NK-92 treated with Interleukin-12 subunit alpha and Interleukin-12 subunit beta, amount 100 ng/mL, for 24 hours (cell line): ENCODE measurements around the gene PTCRA.
"Not testable (repeated sequence)": the region's sequence is repeated elsewhere in the genome, so short reads cannot be mapped to it uniquely, and the experiment has no call there.

ENCODE experiments used
- DNase-seq: peaks from one replicate; lab custom pipeline; 2025; lab: John Stamatoyannopoulos, UW

Gene PTCRA

DNA sequence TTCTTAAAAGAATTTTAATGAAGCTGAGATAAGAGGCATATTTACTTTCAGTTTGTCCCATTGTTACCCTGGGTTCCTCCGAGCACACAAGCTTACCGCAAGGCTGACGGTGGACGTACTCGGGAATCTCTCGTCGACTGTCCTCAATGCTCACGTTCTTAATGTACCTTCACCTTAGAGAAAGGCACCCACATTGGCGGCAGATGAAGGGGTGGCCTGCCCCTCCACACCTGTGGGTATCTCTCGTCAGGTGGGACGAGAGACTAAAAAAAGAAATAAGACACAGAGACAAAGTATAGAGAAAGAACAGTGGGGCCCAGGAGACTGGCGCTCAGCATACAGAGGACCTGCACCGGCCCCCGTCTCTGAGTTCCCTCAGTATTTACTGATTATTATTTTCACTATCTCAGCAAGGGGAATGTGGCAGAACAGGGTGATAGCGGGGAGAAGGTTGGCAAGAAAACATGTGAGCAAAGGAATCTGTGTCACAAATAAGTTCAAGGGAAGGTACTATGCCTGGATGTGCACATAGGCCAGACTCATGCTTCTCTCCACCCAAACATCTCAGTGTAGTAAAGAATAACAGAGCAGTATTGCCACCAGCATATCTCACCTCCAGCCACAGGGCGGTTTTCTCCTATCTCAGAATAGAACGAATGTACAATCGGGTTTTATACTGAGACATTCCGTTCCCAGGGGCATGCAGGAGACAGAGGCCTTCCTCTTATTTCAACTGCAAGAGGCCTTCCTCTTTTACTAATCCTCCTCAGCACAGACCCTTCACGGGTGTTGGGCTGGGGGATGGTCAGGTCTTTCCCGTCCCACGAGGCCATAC lies 13.2 kb upstream of the PTCRA start:
- not testable (repeated sequence) for DNase-seq

DNA sequence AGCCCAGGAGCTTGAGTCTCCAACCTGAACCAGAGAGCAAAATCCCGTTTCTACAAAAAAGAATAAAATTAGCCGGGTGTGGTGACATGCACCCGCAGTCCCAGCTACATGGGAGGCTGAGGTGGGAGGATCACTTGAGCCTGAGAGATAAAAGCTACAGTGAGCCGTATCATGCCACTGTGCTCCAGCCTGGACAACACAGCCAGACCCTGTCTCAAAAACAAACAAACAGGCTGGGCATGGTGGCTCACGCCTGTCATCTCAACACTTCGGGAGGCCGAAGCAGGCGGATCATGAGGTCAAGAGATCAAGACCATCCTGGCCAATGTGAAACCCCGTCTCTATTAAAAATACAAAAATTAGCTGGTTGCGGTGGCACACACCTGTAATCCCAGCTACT lies 11.4 kb upstream of the PTCRA start:
- no peak for DNase-seq

DNA sequence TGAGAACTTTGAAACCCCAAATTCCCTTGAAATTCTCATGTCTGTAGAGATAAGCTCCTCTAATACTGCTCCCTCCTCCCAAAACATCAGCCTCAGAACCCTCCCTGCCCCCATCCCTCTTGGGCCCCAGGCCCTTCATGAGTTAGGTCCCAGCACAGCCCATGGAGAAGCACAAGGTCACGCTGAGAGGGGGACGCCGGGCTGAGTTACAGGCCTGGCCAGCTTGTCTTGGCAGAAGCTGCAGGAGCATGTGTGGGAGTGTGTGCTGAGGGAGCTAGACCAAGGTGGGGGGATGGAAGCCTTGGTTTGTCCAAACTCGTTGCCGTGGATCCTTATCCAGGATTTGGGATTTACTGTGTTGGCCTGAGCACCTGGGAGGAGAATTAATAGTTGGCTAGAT lies 8.5 kb upstream of the PTCRA start:
- DNase-seq, result no peak

DNA sequence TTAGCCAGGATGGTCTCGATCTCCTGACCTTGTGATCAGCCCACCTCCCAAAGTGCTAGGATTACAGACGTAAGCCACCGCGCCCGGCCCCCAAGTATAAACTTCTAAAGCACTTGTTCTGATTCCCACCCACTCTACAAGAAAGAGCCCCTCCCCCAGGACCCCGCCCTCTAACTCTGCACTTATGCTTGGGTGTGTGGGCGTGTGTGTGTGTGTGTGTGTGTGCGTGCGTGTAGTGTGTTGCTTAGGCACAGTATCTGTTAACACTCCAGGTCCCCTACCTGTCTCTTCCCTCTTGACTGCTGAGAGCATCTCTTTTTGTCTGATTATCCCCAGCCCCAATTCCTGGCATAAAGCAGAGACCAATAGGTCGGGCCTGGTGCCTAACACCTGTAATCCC lies 6.0 kb upstream of the PTCRA start:
- DNase-seq, result no peak

DNA sequence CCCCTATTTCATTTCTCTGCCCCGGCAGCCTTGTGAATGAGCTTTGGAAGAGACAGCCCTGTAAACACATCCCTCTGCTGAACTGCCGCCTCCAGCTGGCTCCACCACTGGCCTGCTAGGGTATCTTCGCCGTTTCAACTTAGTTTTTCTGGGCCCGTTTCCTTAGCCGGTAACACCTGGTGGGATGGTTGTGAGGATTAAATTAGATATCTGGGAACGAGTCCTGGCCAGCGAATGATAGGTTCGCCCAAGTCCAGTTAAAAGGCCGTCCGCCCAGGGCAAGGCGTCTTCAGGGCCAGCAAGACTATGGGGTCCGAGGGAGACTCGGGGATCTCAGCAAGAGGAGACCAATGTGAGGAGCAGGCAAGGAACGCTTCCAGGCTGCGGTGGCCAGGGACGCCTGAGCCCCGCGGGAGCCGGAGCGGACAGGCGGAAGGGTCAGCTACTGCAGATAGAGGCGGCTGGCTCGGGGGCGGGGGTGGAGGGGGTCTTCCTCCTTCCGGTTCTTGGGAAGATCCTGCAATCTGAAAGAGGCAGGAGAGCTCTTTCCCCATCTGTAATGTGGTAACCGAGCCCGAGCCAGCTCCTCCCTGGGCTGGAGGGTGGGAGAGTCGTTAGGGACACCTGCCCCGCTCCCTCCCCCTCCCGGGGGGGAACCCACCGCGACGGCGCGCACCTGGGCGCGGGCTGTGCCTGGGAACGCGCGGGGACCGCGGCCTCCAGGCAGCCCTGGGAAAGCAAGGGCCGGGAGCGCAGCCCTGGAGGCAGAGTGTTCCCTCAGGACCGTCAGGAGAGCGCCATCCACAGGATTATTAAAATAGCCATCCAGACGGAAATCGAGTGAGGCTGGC lies 4.5 kb upstream of the PTCRA start:
- no peak for DNase-seq

DNA sequence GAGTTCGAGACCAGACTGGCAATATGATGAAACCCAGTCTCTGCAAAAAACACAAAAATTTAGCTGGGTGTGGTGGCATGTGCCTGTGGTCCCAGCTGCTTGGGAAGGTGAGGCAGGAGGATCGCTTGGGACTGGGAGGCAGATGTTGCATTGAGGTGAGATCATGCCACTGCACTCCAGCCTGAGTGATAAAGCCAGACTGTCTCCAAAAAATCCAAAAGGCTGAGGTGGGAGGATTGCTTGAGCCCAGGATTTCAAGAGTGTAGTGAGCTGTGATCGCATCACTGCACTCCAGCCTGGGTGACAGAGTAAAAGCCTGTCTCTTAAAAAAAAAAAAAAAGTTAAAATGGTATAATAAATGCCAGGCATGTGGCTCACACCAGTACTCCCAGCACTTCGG lies 1.3 kb upstream of the PTCRA start:
- DNase-seq, result no peak

DNA sequence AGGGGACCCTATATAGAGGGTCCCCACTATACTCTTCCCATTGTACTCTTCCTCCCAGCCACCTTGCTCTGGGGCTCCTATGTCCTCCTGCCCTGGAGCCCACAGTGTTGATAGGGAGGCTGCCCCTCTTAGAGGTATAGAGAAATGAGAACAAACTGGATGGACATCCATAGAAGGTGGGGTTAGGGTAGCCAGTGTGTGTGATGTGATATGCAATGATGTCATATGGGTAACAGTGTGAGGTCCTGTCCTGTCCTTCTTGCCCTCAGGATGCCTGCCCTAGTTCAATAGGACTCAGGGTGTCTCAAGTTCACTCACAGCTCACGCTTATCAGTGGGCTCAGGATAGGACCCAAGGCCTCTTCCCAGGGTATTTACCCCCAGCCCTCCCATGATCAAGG lies 435 bp downstream of the PTCRA start:
- DNase-seq, result no peak

DNA sequence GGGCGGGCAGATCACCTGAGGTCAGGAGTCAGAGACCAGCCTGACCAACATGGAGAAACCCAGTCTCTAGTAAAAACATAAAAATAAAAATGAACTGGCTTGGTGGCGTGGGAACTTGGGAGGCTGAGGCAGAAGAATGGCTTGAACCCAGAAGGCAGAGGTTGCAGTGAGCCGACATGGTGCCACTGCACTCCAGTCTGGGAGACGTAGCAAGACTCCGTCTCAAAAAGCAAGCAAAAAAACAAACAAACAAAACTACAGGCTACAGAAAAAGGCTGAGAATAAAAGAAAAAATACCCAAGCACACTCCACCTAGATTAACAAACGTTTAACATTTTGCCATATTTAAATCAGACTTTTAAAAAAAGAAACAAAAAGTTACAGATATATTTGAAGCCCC lies 5.9 kb downstream of the PTCRA start:
- no peak for DNase-seq

DNA sequence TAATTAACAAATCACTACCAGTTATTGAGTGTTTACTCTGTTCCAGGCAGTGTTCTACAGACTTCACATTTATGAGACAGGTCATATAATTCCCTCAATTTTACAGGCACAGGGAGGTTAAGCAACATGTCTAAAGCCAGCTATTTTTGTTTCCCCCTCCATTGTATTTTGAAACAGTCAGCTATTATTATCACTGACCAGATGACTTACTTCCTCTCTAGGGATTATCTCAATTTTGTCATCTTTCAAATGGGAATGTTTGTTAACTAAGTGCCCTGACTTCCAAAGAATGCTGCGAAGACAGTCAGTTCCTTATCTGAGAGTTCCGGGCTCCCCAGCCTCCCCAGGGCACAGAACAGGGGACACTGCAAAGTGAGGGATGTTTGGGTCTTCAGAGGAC lies 7.8 kb downstream of the PTCRA start:
- no peak for DNase-seq

DNA sequence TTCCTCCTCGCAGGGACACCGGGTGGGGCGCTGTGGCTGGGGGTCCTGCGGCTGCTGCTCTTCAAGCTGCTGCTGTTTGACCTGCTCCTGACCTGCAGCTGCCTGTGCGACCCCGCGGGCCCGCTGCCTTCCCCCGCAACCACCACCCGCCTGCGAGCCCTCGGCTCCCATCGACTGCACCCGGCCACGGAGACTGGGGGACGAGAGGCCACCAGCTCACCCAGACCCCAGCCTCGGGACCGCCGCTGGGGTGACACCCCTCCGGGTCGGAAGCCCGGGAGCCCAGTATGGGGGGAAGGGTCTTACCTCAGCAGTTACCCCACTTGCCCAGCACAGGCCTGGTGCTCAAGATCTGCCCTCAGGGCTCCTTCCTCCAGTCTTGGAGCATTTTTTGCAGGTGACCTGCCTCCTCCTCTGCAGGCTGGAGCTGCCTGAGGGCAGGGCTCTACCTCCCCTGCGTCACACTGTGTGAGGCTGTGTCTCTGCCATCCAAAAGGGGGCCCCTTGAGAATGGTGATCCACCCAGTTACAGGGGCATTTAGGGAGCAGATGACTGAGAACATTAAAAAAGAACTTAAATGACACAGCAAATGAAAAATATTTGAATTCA lies 9.5 kb downstream of the PTCRA start:
- no peak for DNase-seq

DNA sequence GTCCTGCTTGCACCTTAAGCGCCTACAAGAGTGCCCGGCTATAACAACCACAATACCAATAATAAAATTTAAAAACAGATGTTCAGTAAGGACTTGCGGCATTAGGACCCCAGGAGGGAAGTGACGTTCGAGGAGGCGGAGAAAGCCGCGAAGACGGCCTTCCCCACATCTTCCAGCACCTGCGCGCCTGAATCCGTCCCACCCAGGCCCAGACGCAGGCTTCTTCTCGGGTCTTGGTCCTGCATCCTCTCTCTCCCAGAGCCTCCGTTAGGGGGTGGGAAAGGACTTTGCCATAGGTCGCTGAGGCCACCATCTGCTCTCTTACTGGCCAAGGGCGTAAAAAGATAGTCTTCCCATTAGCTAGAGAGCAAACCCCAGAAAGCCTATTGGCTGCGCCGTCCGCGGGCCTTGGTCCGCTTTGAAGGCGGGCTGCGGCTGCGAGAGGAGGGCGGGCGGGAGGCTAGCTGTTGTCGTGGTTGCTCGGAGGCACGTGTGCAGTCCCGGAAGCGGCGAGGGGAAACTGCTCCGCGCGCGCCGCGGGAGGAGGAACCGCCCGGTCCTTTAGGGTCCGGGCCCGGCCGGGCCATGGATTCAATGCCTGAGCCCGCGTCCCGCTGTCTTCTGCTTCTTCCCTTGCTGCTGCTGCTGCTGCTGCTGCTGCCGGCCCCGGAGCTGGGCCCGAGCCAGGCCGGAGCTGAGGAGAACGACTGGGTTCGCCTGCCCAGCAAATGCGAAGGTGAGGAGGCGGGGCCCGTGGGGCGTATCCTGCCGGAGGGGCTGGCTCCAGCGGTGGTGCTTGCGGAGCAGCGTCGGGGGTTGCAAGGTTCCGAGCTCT lies 13.3 kb downstream of the PTCRA start, which contains the start of gene CNPY3:
Gene CNPY3 (plus strand): TSS at position 495 of the 835 bp plus-strand sequence. CDS start 91 bp downstream, at position 586.
- DNase-seq, result peak; percentile 98

DNA sequence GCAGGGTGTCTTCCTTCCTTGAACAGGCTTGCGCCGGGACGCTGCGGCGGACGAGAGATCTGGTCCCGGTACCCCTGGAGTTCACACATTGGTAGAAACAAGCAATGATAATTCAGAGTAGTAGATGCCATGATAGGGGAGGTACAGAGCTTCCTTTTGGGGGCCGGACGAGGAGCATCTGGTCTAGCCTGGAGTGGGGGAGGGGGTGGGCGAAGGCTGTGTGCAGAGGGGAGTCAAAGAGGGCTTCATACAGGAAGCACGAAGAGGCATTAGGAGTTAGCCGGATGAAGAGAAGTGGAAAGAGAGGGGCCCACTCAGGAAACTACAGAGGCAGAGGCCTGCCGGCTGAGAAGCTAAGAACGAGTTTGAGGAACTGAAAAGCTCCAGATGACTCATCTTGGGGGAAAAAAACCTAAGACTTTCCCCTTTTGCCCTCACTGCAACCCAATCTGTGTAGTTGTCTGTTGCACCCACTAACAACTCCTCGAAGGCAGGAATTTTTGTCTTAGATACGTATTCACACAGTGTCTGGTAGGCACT lies 14.0 kb downstream of the PTCRA start:
- DNase-seq, result peak; percentile 90

DNA sequence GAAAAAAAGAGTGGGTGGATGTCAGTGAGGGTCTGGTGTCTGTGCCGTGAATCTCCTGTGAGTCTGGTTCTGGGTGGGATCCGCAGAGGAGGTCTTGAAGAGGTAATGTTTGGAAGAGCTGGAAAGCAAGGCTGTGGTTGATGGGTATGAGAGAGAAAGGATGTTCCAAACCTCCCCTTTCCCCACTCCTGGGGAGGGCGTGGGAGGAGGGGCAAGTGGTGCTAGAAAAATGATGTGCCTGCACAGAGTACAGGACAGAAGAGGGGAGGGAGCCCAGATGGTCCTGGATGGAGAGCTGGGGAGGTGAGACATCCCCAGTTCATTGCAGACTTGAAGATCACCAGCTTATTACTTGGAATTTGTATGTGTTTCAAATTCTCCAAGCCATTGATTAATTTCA lies 16.6 kb downstream of the PTCRA start:
- no peak for DNase-seq

DNA sequence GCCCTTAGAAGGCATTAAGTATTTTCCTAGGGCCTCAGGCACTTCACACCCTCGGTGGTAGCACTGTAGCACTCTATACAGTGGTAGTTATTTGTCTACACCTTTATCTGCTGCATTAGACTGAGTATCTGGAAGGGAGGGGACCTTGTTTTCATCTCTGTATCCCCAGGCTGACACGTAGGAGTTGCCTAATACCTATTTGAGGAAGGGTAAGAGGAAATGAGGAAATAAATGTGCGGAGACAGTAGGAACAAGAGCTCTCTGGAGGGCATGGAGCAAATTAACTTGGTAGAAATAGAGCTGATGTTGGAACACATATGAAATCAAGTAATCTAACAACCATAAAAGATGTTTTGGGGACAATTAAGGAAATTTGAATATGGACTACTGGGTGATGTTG lies 17.4 kb downstream of the PTCRA start:
- DNase-seq, result no peak

DNA sequence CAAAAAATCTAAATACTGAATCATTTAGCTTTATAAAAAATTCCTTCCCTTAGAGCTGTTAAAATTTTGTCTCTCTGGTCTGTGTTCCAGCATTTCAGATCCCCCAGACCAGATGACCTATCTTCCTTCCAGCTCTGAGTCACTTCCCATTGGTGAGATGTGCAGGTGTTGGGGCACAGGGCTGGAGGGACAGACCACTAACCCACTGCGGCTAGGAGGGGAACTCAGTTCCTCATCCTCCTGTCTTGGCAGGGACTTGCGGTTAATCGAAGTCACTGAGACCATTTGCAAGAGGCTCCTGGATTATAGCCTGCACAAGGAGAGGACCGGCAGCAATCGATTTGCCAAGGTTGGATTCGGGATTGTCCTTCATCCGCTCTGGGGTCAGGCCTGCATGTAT lies 19.5 kb downstream of the PTCRA start:
- DNase-seq, result no peak

DNA sequence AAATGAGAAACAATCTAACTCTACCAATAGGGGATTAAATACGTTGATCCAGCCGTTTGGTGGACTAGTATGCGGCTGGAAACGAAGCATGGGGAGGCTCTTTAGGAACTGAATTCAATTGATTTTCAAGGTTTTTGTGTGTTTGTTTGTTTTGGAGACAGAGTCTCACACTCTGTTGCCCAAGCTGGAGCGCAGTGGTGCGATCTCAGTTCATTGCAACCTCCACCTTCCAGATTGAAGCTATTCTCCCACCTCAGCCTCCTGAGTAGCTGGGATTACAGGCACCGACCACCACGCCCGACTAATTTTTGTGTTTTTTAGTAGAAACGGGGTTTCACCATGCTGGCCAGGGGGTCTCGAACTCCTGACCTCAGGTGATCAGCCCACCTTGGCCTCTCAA lies 20.5 kb downstream of the PTCRA start:
- no peak for DNase-seq

DNA sequence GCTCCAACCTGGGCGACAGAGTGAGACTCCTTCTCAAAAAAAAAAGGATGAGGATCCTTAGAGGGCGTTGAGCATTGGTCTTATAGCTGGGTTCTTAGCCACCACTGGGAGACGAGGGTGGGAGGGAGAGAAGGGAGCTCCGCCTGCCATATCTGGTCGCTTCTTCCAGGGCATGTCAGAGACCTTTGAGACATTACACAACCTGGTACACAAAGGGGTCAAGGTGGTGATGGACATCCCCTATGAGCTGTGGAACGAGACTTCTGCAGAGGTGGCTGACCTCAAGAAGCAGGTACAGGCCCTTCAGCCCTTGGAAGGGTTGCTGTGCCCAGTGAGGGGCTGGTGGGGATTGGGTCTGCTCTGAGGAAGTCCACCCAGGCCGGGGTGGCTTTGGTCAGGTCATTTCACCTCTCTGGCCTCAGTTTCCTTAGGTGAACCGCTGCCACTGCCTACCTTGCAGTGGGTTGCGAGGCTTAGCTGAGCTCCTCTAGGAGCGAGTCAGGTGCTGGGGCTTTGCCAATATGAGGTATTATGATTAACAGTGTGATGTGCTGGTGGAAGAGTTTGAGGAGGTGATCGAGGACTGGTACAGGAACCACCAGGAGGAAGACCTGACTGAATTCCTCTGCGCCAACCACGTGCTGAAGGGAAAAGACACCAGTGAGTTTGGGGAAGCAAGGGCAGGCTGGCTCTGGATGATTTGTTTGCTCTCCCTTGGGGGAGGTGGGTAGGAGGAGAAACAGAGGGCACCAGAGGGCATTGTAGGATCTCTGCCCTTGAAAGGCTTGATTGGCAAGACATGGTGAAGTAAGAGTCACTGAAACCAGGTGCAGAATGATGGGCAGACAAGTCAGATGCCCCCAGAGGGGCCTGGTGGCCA lies 21.9 kb downstream of the PTCRA start:
- DNase-seq, result no peak

DNA sequence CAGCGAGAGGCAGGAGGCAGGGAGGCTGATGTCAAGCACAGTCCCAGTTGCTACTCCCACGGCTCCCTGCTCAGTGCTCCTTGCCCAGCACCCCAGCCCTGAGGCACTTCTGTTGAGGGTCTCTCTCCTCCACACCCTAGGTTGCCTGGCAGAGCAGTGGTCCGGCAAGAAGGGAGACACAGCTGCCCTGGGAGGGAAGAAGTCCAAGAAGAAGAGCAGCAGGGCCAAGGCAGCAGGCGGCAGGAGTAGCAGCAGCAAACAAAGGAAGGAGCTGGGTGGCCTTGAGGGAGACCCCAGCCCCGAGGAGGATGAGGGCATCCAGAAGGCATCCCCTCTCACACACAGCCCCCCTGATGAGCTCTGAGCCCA lies 22.6 kb downstream of the PTCRA start:
- no peak for DNase-seq

DNA sequence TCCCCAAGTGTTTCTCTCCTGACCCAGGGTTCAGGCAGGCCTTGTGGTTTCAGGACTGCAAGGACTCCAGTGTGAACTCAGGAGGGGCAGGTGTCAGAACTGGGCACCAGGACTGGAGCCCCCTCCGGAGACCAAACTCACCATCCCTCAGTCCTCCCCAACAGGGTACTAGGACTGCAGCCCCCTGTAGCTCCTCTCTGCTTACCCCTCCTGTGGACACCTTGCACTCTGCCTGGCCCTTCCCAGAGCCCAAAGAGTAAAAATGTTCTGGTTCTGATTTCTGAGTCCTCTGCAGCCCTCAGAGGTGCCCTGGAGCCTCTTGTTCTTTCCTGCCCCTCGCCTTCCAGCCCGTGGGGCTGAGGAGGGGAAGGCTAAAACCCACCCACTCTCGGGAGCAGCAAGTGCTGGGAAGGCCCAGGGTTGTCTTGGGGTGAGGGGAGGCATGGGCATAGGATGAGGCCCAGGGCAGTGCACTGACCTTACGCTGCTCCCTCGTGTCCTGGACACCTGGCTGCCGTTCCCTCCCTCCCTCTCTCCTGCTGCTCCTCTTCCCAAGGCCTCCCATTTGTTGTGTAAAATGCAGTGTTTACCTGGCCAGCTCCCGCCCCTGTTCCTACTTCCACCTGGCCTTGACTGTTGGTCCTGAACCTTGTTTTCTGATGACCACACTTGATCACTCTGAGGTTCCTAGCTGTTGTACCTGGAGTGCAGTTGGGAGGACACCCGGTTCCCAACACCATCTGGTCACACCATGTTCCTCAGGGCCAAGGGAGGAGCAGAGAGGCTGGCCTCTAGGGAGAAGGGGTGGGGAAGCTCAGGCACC lies 23.3 kb downstream of the PTCRA start:
- DNase-seq, result no peak

DNA sequence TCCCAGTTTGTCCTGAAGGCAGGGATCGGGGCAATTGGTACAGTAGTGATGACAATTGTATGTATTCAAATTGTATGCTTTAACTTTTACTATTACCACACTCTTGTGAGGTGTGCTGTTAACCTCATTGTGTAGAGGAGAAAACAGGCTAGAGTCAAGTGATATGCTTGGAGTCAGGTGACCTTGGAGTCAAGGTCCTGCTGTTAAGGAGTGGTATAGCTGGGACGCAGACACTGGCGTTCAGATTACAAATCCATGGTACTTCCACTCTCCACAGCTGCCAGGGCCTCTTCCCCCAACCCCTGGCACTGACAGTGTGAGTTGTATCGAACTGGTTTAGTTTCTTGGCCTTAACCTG lies 23.9 kb downstream of the PTCRA start:
- DNase-seq, result no peak
